DMS153 treated with DMSO at 0.1 percent for 48 hours (cell line): ENCODE results near the gene SNX24.
"Not testable (repeated sequence)": the region's sequence is repeated elsewhere in the genome, so short reads cannot be mapped to it uniquely, and the experiment has no call there.

ENCODE experiments used
- DNase-seq: peaks from one replicate; lab custom pipeline; 2025; ENCODE audit not compliant: unreplicated experiment; lab: John Stamatoyannopoulos, UW

Gene SNX24, protein sequence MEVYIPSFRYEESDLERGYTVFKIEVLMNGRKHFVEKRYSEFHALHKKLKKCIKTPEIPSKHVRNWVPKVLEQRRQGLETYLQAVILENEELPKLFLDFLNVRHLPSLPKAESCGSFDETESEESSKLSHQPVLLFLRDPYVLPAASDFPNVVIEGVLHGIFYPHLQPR

DNA sequence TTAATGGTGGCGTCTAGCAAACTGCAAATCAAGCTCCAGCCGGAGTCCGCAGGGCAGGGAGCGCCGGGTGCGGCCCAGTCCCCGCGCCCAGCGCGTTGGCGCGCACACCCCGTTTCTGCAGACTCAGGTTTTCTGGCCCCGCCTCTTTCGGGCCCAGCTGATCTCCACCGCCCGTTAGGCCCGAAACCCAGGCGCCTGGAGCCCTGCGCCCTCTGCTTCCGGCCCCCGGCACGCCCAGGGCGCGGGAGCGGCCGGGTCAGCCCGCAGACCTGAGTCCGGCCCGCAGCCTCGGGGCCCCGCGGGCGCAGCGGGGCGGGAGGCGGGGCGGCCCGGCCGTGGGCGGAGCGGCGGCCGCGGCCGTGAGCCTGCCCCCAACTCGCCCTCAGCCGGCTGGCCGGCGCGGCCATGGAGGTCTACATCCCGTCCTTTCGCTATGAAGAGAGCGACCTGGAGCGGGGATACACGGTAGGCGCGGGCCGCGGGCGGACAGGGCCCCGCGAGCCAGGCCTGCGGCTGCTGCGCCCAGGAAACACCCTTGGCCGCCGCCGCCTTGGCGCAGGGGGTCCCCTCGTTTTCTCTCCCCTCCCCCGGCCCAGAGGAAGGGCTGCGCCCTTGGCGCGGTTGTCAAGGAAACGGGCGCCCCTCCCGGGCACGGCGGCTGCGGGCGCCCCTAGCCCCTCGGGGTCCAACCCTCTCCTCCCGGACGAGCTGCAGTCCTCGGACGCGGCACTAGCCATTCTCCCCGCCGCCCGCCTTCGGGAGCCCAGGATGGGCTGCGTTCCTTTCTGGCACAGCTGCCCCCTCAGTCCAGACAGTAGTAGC, at the start of gene SNX24:
TSS of gene SNX24 (plus strand) at position 385 of the 822 bp plus-strand sequence. CDS start at position 406, 21 bp downstream.
- DNase-seq, result peak; percentile 3

DNA sequence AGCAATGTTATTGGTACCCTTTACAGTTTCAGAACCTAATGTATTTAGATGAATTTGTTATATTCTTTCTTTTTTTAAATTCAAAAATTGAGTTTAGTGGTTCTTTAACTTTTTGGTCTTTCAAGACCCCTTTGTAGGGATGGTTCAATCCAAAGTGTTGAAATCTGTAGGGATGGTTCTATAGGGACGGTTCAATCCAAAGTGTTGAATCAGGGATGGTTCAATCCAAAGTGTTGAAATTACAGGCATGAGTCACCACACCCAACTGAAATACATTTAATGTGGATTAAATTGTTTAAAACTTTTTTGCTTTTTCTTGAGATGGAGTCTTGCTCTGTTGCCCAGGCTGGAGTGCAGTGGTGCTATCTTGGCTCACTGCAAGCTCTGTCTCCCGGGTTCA, 39.9 kb upstream of the SNX24 start:
- DNase-seq, result no peak

DNA sequence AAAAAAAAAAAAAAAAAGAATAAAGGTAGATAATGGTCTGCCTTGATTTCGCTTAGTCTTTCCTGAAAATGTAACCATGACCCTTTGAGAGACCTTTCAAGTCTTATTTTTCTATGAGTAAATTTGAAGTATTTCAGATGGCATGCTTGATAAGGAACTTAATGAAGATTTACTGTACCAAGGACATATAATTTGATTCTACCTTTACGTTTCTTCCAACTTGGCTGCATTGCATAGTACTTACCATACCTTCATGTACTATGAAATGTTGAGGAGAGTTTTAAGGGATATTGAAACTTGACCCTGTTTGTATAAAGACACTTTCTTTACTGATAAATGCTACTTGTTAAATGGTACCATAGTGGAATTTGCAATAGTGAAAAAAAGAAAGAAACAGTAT, 35.0 kb upstream of the SNX24 start:
- no peak for DNase-seq

DNA sequence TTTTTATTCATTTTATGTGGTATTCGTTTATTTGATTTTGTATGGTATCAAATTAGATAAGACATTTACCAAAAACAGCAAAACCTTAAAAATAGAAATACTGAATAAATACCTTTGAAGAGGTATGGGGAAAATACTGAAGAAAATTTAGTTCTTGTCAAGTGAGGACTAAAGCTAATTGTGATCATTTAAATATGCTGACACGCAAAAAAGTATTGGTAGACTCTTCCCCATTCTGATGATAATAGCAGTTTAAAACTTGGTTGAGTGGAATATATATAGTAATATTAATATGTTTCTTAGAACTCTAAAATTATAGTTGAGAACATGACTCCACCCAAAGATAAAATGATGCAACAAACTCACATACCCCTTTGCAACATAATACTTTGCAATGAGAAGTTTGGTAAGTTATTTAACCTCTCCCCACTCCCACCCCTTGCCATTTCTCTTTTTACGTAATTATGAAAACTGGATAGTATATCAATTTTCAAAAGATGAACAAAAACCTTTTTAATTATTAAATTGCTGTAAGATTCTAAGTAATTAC, 30.1 kb upstream of the SNX24 start:
- DNase-seq, result no peak

GRCh38 chr5:122816756-122817155, 28.7 kb upstream of the SNX24 start:
- DNase-seq, result no peak

DNA sequence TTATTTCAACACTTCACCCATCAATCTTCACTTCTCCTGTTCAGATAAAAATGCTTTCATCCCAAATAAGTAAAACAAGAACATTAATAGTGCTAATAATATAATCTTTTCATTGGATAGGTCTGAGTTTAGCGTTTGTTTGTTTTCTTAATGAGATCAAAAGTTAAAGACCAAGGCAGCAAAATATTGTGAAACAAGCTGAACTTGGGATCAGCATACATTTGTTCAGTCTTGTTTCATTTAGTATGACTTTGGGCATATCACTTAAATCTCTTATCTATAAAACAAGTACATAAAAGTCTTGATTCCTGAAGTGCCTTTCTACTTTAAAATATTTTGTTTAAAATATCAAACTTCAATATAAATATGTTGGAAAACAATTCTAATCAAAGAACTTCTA, 13.4 kb upstream of the SNX24 start:
- DNase-seq, result no peak

DNA sequence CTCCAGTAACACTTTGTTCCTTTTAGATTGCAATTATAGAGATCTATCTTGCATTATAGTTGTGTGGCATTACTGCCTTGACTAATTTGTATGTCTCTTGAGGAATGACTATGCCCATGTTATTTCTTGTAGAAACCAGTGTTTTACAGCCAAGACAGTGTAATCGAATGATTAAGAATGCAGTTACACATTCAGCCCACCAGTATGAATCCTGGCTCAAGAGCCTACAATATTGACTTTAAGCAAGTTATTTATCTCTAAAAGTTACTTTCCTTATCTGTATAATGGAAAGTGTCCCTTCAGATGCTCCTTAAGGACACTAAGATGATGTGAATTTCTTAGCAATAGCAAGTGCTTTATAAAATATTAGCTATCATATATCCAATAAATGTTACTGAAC, 9.7 kb upstream of the SNX24 start:
- DNase-seq, result no peak

- no peak for DNase-seq
These were observed 8.5 kb upstream of the SNX24 start for GRCh38 chr5:122836947-122837346.

DNA sequence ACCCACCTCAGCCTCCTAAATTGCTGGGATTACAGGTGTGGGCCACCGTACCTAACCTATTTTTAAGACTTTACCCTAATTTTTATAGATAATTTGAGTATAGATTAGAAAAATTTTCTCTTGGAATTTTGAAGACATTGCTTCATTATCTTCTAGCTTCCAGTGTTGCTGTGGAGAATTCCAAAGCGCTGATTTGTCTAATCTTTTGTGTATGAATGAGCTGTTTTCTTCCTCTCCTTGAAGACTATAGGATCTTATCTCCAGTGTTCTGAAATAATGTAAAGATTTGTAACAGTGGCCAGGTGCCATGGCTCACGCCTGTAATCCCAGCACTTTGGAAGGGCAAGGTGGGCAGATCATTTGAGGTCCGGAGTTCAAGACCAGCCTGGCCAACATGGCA, 5.7 kb upstream of the SNX24 start:
- DNase-seq, result no peak

GRCh38 chr5:122842016-122842580, 3.3 kb upstream of the SNX24 start:
- DNase-seq, result no peak

GRCh38 chr5:122844136-122844909, 1.1 kb upstream of the SNX24 start:
- DNase-seq, result no peak

DNA sequence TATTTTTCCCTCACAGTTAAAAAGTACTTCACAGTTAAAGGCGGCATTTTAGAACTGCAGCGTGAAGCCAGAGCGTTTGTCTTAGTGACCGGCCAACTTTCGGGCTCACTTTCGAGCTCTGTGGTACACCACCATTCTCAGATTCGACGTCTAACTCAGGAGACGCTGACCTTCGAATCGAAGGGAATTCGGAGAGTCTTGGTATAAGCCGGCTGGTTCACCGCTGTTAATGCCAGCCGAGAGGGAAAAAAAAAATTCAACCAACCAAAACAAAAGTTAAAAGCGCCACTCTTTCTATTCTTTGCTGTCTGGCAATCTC, 544 bp upstream of the SNX24 start:
- no peak for DNase-seq

DNA sequence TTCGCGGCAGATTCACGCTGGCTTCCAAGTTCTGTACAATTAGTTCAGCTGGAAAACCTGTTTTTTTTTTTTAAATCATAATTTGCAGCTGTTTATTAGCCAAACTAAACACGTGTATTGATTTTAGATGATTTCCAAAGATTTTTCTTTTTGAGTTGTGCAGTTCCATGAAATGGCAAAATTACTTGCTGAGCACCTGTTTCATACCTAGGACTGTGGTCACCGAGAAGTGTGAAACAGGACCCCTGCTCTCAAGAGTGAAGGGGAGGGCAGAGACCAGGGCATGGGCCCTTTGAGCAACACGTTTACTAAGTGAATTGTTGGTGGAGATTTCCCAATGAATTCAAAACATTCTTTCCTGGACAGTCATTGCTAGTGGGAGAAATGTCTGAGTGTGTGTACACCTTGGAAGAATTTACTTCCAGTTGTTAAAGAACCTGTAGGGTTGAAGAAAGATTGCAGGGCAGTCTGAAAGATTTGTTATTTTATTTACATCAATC, 688 bp downstream of the SNX24 start:
- no peak for DNase-seq

GRCh38 chr5:122847687-122848081, 2.3 kb downstream of the SNX24 start:
- no peak for DNase-seq

GRCh38 chr5:122849771-122850170, 4.4 kb downstream of the SNX24 start:
- no peak for DNase-seq

DNA sequence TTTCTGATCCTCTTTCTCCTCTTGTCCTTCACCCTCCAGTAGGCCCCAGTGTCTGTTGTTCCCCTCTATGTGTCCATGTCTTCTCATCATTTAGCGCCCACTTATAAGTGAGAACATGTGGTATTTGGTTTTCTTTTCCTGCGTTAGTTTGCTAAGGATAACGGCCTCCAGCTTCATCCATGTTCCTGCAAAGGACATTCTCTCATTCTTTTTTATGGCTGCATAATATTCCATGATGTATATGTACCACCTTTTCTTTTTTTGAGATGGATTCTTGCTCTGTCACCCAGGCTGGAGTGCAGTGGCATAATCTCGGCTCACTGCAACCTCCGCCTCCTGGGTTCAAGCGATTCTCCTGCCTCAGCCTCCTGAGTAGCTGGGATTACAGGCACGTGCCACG, 12.1 kb downstream of the SNX24 start:
- not testable (repeated sequence) for DNase-seq

- DNase-seq, result peak; percentile 15
These were observed 13.0 kb downstream of the SNX24 start for GRCh38 chr5:122858451-122858850.

DNA sequence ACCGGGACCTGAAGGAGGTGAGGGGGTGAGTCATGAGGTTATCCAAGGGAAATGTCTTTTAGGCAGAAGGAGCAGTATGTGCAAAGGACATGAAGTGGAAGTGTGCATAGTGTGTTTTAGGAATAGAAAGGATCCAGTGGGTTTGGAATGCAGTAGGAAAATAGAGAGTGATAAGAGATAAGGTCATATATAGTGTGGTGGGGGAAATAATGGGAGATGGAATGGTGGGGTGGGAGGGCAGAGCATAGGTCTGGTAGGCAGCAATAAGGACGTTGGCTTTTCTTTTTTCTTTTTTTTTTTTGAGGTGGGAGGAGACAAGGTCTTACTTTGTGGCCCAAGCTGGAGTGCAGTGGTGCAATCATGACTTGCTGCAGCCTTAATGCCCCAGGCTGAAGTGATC, 17.8 kb downstream of the SNX24 start:
- DNase-seq, result no peak

DNA sequence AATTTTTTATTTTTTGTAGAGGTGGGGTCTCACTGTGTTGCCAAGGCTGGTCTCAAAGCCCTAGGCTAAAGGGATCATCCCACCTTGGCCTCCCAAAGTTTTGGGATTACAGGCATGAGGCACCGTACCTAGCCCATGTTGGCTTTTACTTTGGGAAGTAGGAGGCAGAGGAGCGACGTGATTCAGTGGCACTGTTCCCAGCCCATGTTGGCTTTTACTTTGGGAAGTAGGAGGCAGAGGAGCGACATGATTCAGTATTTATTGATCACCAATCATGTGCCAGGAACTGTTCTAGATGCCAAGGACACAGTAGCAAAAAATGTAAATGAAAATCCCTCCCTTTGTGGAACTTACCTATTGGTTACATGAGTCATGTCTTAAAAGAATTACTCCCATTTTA, 18.3 kb downstream of the SNX24 start:
- DNase-seq, result no peak

DNA sequence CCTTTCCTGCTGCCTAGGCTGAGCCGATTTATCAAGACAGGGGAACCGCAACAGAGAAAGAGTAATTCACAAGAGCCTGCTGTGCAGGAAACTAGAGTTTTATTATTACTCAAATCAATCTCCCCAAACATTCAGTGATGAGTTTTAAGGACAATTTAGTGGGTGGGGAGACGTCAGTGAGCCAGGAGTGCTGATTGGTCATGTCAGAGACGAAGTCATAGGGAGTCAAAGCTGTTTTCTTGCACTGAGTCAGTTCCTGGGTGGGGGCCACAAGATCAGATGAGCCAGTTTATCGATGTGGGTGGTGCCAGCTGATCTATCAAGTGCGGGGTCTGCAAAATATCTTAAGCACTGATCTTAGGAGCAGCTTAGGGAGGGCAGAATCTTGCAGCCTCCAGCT, 19.0 kb downstream of the SNX24 start:
- DNase-seq, result no peak

DNA sequence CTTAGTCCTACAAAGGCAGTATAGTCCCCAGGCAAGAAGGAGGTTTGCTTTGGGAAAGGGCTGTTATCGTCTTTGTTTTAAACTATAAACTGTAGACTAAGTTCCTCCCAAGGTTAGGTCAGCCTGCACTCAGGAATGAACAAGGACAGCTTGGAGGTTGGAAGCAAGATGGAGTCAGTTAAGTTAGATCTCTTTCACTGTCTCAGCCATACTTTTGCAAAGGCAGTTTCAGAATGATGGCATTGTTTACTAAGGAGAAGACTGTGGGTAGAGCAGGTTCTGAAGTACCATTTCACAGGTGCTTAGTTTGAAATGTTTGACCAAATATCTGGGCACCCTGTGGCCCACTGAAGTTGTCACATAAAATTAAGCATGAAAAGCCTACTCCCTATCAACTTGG, 19.4 kb downstream of the SNX24 start:
- no peak for DNase-seq
